Endothelial cell of umbilical vein (primary cell): ENCODE measurements around the gene GRB2. TPM values are rescaled to one million over a fixed set of nuclear protein-coding genes. Genes with fewer than 3 reads are reported as not detected.

Source experiments
- BruUV-seq: library from RNA; stranded (reverse); fragments of 400-500 nt; replicated peaks from 2 replicates; lab custom pipeline; 2021; lab: Mats Ljungman, UMichigan
- CTCF ChIA-PET: fragments of 300-600, 350-600 bp; sonication (Branson Sonifier 250); formaldehyde crosslinking; loops from one replicate; lab custom pipeline; 2021; ENCODE audit warnings: antibody characterized with exemption, inconsistent platforms; lab: Charles Lee
- POLR2A ChIA-PET: fragments of 300-600, 350-600 bp; sonication (Branson Sonifier 250); formaldehyde crosslinking; loops from one replicate; lab custom pipeline; 2021; ENCODE audit warnings: antibody characterized with exemption, inconsistent platforms; lab: Charles Lee
- DNase-seq: peaks from one replicate; pipeline ENCODE4 v3.0.0-alpha.2; 2011; ENCODE audit warnings: low read depth, low spot score
- FAIRE-seq: peaks from 2 replicates; lab custom pipeline; 2011; peaks lifted over from hg19 to GRCh38; lab: Jason Lieb, UNC
- H2AFZ ChIP-seq: 2 replicates; pipeline ENCODE4 v1.6.0; 2012; ENCODE audit warnings: low read depth, low read length, control low read depth, inconsistent platforms
- H3K27ac ChIP-seq: 2 replicates; pipeline ENCODE4 v1.5.1; 2011; ENCODE audit warnings: low read depth, mild to moderate bottlenecking, control low read depth, low read length, moderate library complexity; ENCODE audit not compliant: insufficient read depth
- H3K27me3 ChIP-seq, 2 experiments: 2 replicates each; pipeline versions ENCODE4 v1.6.0 to v1.6.1; 2011; ENCODE audit warnings: low read length in 2 of 2, mixed read lengths in 1 of 2; ENCODE audit not compliant: control insufficient read depth in 2 of 2, insufficient read depth in 2 of 2
- H3K36me3 ChIP-seq, 2 experiments: 2 replicates in 1 of 2; 3 replicates in 1 of 2; pipeline ENCODE4 v1.5.1; 2011; ENCODE audit warnings: low read length in 2 of 2, mild to moderate bottlenecking in 1 of 2, moderate library complexity in 1 of 2; ENCODE audit not compliant: control insufficient read depth in 2 of 2, insufficient read depth in 2 of 2; ENCODE audit errors: extremely low read depth in 1 of 2
- H3K4me1 ChIP-seq: 3 replicates; pipeline ENCODE4 v1.5.1; 2011; ENCODE audit warnings: mild to moderate bottlenecking, low read length; ENCODE audit not compliant: control insufficient read depth, insufficient read depth; ENCODE audit errors: extremely low read depth
- H3K4me2 ChIP-seq: 2 replicates; pipeline ENCODE4 v1.6.1; 2011; ENCODE audit warnings: low read length, control low read depth, mixed read lengths; ENCODE audit not compliant: insufficient read depth
- H3K4me3 ChIP-seq, 3 experiments: fragments of 200-600 bp in 1 of 3; sonication (generic), shearing (Covaris generic) in 1 of 3; replicated peaks in 1 of 3; 2 replicates each; pipeline ENCODE4 v1.5.1; 2011 to 2016; ENCODE audit warnings: control low read depth in 3 of 3, low read length in 3 of 3, mild to moderate bottlenecking in 2 of 3, inconsistent platforms in 1 of 3, low read depth in 1 of 3, moderate library complexity in 1 of 3; ENCODE audit not compliant: insufficient read depth in 1 of 3
- H3K79me2 ChIP-seq: 2 replicates; pipeline ENCODE4 v1.6.0; 2012; ENCODE audit warnings: low read length, inconsistent platforms; ENCODE audit not compliant: control insufficient read depth, insufficient read depth
- H3K9ac ChIP-seq: replicated peaks from 2 replicates; pipeline ENCODE3; 2011; ENCODE audit warnings: low read length, control low read depth; ENCODE audit not compliant: insufficient read depth; ENCODE audit errors: extremely low read depth
- H3K9me1 ChIP-seq: replicated peaks from 3 replicates; pipeline ENCODE4 v1.6.0; 2011; ENCODE audit warnings: mild to moderate bottlenecking, low read length; ENCODE audit not compliant: control insufficient read depth, insufficient read depth; ENCODE audit errors: extremely low read depth
- H3K9me3 ChIP-seq: replicated peaks from 2 replicates; pipeline ENCODE4 v1.5.1; 2012; ENCODE audit warnings: low read length, inconsistent platforms; ENCODE audit not compliant: control insufficient read depth, insufficient read depth
- H4K20me1 ChIP-seq: replicated peaks from 2 replicates; pipeline ENCODE3; 2011; ENCODE audit warnings: mild to moderate bottlenecking, low read length; ENCODE audit not compliant: control insufficient read depth, insufficient read depth; ENCODE audit errors: extremely low read depth
- EZH2 ChIP-seq: IDR thresholded peaks from 2 replicates; pipeline ENCODE4 v1.6.1; 2012; ENCODE audit warnings: borderline replicate concordance, low read depth, mild to moderate bottlenecking, moderate library complexity, low read length, inconsistent platforms; ENCODE audit not compliant: severe bottlenecking
- FOS ChIP-seq: IDR thresholded peaks from 2 replicates; pipeline ENCODE4 v1.6.1; 2011; ENCODE audit warnings: mild to moderate bottlenecking, low read length, moderate library complexity, borderline replicate concordance; ENCODE audit not compliant: insufficient read depth
- GATA2 ChIP-seq: IDR thresholded peaks from 2 replicates; pipeline ENCODE4 v1.7.0; 2011; ENCODE audit warnings: low read depth, mild to moderate bottlenecking, moderate library complexity, mixed read lengths, low read length; ENCODE audit not compliant: insufficient read length, insufficient read depth
- JUN ChIP-seq: IDR thresholded peaks from 2 replicates; pipeline ENCODE4 v1.6.1; 2011; ENCODE audit warnings: borderline replicate concordance, low read depth; ENCODE audit not compliant: insufficient read length, insufficient read depth
- MYC ChIP-seq: IDR thresholded peaks from one replicate; pipeline ENCODE4 v1.6.1; 2011; ENCODE audit warnings: mild to moderate bottlenecking, low read depth, low read length
- POLR2A ChIP-seq: IDR thresholded peaks from 2 replicates; pipeline ENCODE4 v1.6.1; 2012; ENCODE audit warnings: low read depth, mild to moderate bottlenecking, control low read depth, low read length
- POLR2AphosphoS5 ChIP-seq: IDR thresholded peaks from 2 replicates; pipeline ENCODE4 v1.6.1; 2012; ENCODE audit warnings: low read depth, mild to moderate bottlenecking, control low read depth, low read length, moderate library complexity; ENCODE audit not compliant: insufficient read depth
- dilution Hi-C: fragments of 300-500 bp; cut with MboI; formaldehyde crosslinking; loops from one replicate; pipeline ENCODE4 v1.15.0; 2019; ENCODE audit warnings: low sequenced_read_pairs; ENCODE audit not compliant: extremely low pct_ligation_motif_present
- intact Hi-C: fragments of 100-400 bp; cut with micrococcal nuclease; formaldehyde crosslinking; loops from one replicate; pipeline ENCODE4 v1.10.0; 2022
- polyA plus RNA-seq, 4 experiments: library from polyadenylated mRNA; depleted of rRNA in 3 of 4; stranded (reverse) in 3 of 4; unstranded in 1 of 4; fragments of >200 nt; gene quantifications; 2 replicates each; pipeline versions ENCODE4 v1.2.1 to v1.2.3, GENCODE V29; 2011 to 2012; ENCODE audit warnings: missing spikeins in 1 of 4
- total RNA-seq: library from RNA; stranded (reverse); gene quantifications from 2 replicates; pipeline ENCODE4 v1.2.3, GENCODE V29; 2021
- TF ChIP-seq, protein P1 (sequence below): IDR thresholded peaks from 2 replicates; pipeline ENCODE4 v1.6.1; 2011; ENCODE audit not compliant: insufficient read depth, insufficient read length
- TF ChIP-seq, protein P2 (sequence below), 2 donors: IDR thresholded peaks; 1 replicate in 1 of 2; 2 replicates in 1 of 2; pipeline ENCODE4 v1.5.1; 2011; ENCODE audit warnings: low read length in 2 of 2, mild to moderate bottlenecking in 2 of 2, moderate library complexity in 2 of 2, control low read depth in 1 of 2, inconsistent platforms in 1 of 2, low read depth in 1 of 2; ENCODE audit not compliant: insufficient read depth in 1 of 2; ENCODE audit errors: extremely low read depth in 1 of 2

Gene GRB2
- total and polyA plus RNA-seq, 2 donors (not counting 3 experiments of a cell fraction or from before 2014, with no cell fraction given): 51.5 to 93.9 TPM

DNA sequence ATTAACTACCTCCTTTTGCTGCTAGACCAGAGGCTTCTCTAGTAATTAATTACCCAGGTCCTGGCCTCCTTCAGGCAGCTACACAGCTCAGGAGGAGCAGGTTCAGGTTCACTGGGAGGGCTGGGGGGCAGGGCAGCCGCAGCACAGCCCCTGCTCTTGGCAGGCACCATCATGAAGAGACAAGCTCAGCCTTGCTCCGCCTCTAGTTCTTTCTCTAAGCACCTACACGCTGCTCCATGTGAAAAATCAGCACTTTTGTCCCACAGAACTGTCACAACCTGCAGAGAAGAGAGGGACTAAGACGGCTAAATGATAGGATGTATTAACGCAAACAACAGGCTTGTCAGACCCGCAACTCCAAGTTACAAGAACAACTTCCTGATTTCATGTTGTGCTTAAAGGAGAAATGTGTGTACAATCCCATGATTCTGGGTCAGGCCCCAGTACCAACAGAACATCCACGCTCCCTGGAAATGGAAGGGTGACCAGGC, 53.4 kb downstream of the GRB2 start:
- intact Hi-C loops (no loop called here), dilution Hi-C loops (no loop called here)
- no peak overlapping the region for H3K4me3 ChIP-seq
- H3K4me1 ChIP-seq: peaks cover 7% of the 10 kb centered on the region
- H3K27me3 ChIP-seq: no peaks in the 10 kb centered on the region
- peaks cover 5% of the 10 kb centered on the region for H4K20me1 ChIP-seq
- H3K9me1 ChIP-seq: no peaks in the 10 kb centered on the region
- no TSS peak for BruUV-seq
- peaks cover 54% of the 10 kb centered on the region for H3K79me2 ChIP-seq
- no peak overlapping the region for H3K9ac ChIP-seq
- no peaks in the 10 kb centered on the region for H3K9me3 ChIP-seq
- TF ChIP-seq, protein P1, sequence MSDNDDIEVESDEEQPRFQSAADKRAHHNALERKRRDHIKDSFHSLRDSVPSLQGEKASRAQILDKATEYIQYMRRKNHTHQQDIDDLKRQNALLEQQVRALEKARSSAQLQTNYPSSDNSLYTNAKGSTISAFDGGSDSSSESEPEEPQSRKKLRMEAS: no peak
- TF ChIP-seq POLR2A (no peak), JUN (no peak), EZH2 (no peak), POLR2AphosphoS5 (no peak), GATA2 (no peak), FOS (no peak), MYC (no peak)
- TF ChIP-seq, protein P2, sequence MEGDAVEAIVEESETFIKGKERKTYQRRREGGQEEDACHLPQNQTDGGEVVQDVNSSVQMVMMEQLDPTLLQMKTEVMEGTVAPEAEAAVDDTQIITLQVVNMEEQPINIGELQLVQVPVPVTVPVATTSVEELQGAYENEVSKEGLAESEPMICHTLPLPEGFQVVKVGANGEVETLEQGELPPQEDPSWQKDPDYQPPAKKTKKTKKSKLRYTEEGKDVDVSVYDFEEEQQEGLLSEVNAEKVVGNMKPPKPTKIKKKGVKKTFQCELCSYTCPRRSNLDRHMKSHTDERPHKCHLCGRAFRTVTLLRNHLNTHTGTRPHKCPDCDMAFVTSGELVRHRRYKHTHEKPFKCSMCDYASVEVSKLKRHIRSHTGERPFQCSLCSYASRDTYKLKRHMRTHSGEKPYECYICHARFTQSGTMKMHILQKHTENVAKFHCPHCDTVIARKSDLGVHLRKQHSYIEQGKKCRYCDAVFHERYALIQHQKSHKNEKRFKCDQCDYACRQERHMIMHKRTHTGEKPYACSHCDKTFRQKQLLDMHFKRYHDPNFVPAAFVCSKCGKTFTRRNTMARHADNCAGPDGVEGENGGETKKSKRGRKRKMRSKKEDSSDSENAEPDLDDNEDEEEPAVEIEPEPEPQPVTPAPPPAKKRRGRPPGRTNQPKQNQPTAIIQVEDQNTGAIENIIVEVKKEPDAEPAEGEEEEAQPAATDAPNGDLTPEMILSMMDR (IDR thresholded peaks at IDR 0.05; ENCODE audit: extremely low read depth in 1 of 2, insufficient read depth in 1 of 2, low read depth in 1 of 2, low read length in 2 of 2): no peak
- no peak overlapping the region for H2AFZ ChIP-seq
- no peaks in the 10 kb centered on the region for H3K36me3 ChIP-seq
- no peak overlapping the region for H3K4me2 ChIP-seq
- DNase-seq (no peak), FAIRE-seq (no peak)
- ChIA-PET POLR2A (no interaction called here), CTCF (interaction anchor here (1.6 to 1.9 kb wide), 2 partner anchors 11 to 29 kb away, joined by 5 to 6 read pairs; no protein-coding TSS in a partner anchor)
- no peak overlapping the region for H3K27ac ChIP-seq
